Ectodermal cell (in vitro differentiated cells): ENCODE measurements around the gene ABHD12.
"Not testable (repeated sequence)": the region's sequence is repeated elsewhere in the genome, so short reads cannot be mapped to it uniquely, and the experiment has no call there.

ENCODE experiments used
- H3K27ac ChIP-seq: 2 replicates; pipeline ENCODE4 v1.7.0; 2013; ENCODE audit warnings: mild to moderate bottlenecking, low read depth, low read length; ENCODE audit not compliant: insufficient read depth, poor library complexity, severe bottlenecking
- H3K27me3 ChIP-seq: 2 replicates; pipeline ENCODE4 v1.7.0; 2013; ENCODE audit warnings: mild to moderate bottlenecking, low read length; ENCODE audit not compliant: insufficient read depth, control insufficient read depth, poor library complexity, severe bottlenecking
- H3K36me3 ChIP-seq: one replicate; pipeline ENCODE4 v1.7.0; 2013; ENCODE audit warnings: low read length; ENCODE audit not compliant: control insufficient read depth, insufficient read depth
- H3K4me1 ChIP-seq: one replicate; pipeline ENCODE4 v1.7.0; 2013; ENCODE audit warnings: low read length; ENCODE audit not compliant: control insufficient read depth, insufficient read depth
- H3K4me3 ChIP-seq: 2 replicates; pipeline ENCODE4 v1.7.0; 2013; ENCODE audit warnings: low read depth, low read length, control low read depth; ENCODE audit not compliant: insufficient read depth
- H3K9me3 ChIP-seq: 2 replicates; pipeline ENCODE4 v1.7.0; 2013; ENCODE audit warnings: mild to moderate bottlenecking, low read length, moderate library complexity; ENCODE audit not compliant: control insufficient read depth
- WGBS, 2 experiments: methylation state at CpG; one replicate each; pipeline ENCODE4 v1.1.7; 2013; ENCODE audit warnings: missing lambda C conversion rate in 2 of 2; 5-methylcytosine and 5-hydroxymethylcytosine counted together

ABHD12 gene

DNA sequence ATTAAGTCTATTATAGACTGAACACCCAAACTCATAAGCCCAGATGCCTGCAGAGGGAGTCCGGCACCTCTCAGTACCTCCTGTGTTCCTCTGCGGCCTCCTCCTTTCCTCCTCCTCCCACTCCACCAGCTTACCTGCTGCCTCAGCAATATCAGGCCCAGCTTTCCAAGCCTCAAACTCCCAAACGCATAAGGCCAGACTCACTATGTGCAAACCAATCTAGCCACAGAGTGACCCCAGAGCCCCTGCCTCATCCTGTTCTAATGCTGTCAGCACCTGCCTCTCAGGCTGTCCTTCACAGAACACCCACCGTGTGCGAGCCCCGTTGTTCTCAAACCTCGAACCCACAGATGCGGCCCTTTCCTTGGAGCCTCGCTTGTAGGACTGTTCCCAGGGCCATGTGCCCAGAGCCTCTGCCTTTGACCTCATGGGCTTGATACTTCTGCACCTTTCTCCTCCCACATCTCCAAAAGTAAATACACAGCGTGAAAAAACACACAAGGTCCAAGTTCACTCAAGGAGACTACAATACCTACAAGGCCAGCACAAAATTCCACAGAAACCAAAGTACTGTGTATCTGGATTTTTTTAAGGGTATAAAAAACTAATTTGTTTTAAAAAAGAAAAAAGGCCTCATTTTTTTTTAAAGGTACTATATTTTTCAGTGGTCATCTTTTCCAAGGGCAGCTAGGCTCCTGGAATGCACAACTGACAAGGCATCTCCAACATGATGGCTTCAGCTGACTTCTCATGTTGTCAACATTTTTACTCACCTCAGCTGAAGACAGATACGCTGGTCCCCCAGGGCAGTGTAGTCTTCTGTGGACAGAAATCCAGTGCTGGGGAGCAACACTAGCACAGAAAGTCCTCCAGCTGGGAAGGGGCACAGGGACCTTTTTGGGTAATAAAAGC is 52.3 kb downstream of the ABHD12 start:
- no peaks in the 10 kb centered on the region for H3K9me3 ChIP-seq
- WGBS, 2 experiments: 91 to 93% methylated on average over 11 of the region's 11 CpGs

DNA sequence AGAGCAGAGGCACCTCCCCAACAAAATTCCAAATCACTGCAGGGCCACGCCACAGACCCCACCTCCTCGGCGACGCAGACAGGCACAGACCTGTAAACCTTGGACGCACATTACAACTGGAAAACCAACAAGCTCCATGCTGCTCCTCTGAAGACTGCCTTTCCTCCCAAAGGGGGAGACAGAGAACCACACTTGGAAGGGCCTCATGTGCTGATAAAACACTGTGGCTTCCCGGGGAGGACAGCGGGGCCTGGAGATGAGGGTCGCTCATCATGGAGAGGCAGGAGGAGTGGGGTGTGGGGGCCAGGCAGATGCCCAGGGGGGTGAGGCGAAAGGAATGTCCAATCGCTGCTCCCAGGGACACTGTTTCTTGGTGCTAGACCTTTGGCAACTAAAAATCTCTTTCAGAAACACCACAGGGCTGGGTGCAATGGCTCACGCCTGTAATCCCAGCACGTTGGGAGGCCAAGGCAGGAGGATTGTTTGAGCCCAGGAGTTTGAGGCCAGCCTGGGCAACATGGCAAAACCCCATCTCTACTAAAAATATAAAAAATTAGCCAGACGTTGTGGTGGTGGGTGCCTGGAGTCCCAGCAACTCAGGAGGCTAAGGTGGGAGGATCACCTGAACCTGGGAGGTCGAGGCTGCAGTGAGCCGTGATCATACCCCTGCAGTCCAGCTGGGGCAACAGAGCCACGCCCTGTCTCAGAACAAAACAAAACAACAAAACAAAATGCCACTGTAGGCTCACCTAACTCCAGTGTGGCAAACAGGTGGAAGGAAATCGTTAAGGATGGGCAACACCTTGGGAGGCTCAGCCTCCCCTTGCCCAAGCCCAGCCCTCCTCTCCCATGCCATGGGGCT is 53.8 kb downstream of the ABHD12 start:
- 89 to 90% methylated on average over 17 of the region's 17 CpGs for WGBS, 2 experiments
- no peaks in the 10 kb centered on the region for H3K27me3 ChIP-seq
- no peaks in the 10 kb centered on the region for H3K36me3 ChIP-seq
- H3K9me3 ChIP-seq: no peaks in the 10 kb centered on the region
- no peaks in the 10 kb centered on the region for H3K4me1 ChIP-seq
- H3K27ac ChIP-seq: no peak overlapping the region
- H3K4me3 ChIP-seq: no peak overlapping the region

More for the DNA sequence above, 52.3 kb downstream of the ABHD12 start:
- Histone ChIP-seq H3K36me3 (no peaks in the 10 kb centered on the region), H3K27me3 (no peaks in the 10 kb centered on the region), H3K4me1 (no peaks in the 10 kb centered on the region), H3K4me3 (no peak overlapping the region), H3K27ac (no peak overlapping the region)

DNA sequence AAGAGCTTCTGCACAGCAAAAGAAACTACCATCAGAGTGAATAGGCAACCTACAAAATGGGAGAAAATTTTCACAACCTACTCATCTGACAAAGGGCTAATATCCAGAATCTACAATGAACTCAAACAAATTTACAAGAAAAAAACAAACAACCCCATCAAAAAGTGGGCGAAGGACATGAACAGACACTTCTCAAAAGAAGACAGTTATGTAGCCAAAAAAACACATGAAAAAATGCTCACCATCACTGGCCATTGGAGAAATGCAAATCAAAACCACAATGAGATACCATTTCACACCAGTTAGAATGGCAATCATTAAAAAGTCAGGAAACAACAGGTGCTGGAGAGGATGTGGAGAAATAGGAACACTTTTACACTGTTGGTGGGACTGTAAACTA is 55.7 kb downstream of the ABHD12 start:
- not testable (repeated sequence) for H3K4me1 ChIP-seq, H3K27ac ChIP-seq, H3K27me3 ChIP-seq, H3K4me3 ChIP-seq, H3K36me3 ChIP-seq, H3K9me3 ChIP-seq
- 92 to 100% methylated on average over 1 of the region's 1 CpG for WGBS, 2 experiments

DNA sequence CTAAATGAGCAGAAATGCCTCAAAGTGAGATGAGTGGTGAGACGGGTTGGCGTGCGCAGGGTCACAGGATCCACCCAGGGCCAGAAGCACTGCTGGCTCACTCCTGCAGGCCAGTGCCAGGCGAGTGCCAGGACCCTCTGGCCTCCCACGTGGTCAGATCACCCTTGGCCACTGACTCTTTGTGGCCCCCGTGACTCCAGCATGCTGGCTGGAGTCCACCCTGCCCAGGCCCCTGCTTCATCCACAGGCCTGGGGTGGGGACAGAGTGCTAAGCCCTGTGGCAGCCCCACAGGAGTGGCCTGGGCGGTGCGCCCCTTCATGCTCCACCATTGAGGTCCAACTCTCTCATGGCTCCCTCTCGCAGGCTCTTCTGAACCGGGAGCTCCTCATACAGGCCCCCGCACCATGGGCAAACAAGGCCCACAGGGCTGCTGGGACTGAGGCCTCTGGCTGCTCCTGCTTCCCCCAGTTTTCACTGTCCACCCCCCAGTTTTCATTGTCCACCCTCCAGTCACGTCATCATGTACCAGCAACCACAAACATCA is 61.6 kb downstream of the ABHD12 start:
- 95 to 98% methylated on average over 12 of the region's 12 CpGs for WGBS, 2 experiments
- H3K36me3 ChIP-seq: no peaks in the 10 kb centered on the region
- H3K9me3 ChIP-seq: no peaks in the 10 kb centered on the region

DNA sequence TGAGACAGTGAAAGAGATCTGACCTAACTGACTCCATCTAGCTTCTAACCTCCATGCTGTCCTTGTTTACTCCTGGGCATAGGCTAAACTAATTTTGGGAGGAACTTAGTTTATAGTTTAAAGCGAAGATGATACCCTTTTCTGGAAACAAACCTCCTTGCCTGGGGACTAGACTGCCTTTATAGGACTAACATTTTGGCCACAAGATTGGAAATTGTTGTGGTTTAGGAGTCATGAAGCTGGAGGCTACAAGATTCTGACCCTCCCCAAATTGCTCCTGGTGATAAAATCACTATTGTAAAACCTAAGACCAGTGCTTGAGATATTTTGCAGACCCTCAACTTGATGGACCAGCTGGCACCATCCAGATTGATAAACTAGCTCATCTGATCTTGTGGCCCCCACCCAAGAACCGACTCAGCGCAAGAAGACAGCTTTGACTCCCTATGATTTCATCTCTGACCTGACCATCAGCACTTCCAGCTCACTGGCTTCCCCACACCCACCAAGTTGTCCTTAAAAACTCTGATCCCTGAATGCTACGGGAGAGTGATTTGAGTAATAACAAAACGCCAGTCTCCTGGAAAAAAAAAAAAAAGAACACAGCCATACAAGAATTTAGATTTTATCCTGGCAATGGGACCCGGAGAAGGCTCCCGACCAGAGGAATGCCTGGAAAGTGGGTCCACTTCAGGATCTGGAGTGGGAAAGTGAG is 63.0 kb downstream of the ABHD12 start:
- H3K4me3 ChIP-seq: no peak overlapping the region
- no peaks in the 10 kb centered on the region for H3K27me3 ChIP-seq
- no peak overlapping the region for H3K27ac ChIP-seq
- no peaks in the 10 kb centered on the region for H3K4me1 ChIP-seq
- no peaks in the 10 kb centered on the region for H3K9me3 ChIP-seq
- peaks cover 3% of the 10 kb centered on the region for H3K36me3 ChIP-seq
- WGBS, 2 experiments: 93 to 95% methylated on average over 7 of the region's 7 CpGs

More for the DNA sequence above, 61.6 kb downstream of the ABHD12 start:
- H3K4me1 ChIP-seq: no peaks in the 10 kb centered on the region
- H3K4me3 ChIP-seq: no peak overlapping the region
- H3K27ac ChIP-seq: no peak overlapping the region
- H3K27me3 ChIP-seq: no peaks in the 10 kb centered on the region

DNA sequence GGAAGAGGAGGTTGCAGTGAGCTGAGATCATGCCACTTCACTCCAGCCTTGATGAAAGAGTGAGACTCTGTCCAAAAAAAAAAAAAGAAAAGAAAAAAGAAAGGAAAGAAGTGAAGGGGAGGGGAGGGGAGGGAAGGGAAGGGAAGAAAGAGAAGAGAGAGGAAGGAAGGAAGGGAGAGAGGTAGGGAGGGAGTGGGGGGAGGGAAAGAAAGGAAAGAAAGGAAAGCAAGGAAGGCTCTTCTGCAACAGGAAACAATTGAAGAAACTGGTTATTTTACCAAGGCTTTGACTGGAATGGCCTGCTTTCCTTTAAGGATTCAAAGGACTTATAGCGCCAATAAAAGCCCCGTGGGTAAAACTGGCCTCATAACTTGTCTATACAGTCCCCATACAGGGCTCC is 64.6 kb downstream of the ABHD12 start:
- no peaks in the 10 kb centered on the region for H3K9me3 ChIP-seq
- H3K4me3 ChIP-seq: no peak overlapping the region
- WGBS, 2 experiments: 88 to 90% methylated on average over 2 of the region's 2 CpGs
- H3K27ac ChIP-seq: no peak overlapping the region
- no peaks in the 10 kb centered on the region for H3K4me1 ChIP-seq
- no peaks in the 10 kb centered on the region for H3K27me3 ChIP-seq
- peaks cover 3% of the 10 kb centered on the region for H3K36me3 ChIP-seq

DNA sequence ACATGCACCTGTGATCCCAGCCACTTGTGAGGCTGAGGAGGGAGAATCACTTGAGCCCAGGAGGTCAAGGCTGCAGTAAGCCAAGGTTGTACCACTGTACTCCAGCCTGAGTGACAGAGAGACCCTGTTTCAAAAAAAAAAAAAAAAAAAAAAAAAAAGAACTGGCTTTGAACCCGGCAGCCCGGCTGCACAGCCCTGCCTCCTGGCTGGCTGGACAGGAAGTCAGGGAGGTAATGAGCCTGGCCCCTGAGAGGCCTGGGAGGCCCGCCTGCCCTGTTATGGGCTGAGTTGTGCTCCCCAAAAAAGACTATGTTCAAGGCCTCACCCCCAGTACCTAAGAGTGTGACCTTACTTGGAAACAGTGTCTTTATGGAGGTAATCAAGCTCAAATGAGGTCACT is 65.6 kb downstream of the ABHD12 start:
- no peak overlapping the region for H3K4me3 ChIP-seq
- 88 to 99% methylated on average over 3 of the region's 3 CpGs for WGBS, 2 experiments
- no peaks in the 10 kb centered on the region for H3K9me3 ChIP-seq
- H3K27me3 ChIP-seq: no peaks in the 10 kb centered on the region
- peaks cover 3% of the 10 kb centered on the region for H3K36me3 ChIP-seq
- H3K27ac ChIP-seq: no peak overlapping the region
- H3K4me1 ChIP-seq: no peaks in the 10 kb centered on the region

DNA sequence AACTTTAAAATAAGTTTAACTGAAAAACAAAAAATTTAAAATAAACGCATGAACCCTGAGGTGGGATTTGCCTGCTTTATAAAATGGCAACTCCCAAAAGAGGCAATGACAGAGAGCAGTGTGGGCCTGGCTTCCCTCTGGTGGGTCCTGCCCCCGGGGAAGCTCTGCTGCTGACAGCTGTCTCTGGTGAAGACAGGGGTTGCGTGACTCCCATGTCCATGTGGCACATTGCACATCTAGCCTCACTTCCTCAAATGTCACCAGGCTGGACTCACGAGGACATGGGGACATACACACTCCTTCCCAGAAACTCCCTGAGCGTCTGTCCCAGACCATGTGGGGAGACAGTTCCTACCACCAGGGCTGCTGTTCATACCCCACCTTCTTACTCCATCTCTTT is 66.2 kb downstream of the ABHD12 start:
- no peak overlapping the region for H3K27ac ChIP-seq
- WGBS, 2 experiments: 81 to 83% methylated on average over 5 of the region's 5 CpGs

DNA sequence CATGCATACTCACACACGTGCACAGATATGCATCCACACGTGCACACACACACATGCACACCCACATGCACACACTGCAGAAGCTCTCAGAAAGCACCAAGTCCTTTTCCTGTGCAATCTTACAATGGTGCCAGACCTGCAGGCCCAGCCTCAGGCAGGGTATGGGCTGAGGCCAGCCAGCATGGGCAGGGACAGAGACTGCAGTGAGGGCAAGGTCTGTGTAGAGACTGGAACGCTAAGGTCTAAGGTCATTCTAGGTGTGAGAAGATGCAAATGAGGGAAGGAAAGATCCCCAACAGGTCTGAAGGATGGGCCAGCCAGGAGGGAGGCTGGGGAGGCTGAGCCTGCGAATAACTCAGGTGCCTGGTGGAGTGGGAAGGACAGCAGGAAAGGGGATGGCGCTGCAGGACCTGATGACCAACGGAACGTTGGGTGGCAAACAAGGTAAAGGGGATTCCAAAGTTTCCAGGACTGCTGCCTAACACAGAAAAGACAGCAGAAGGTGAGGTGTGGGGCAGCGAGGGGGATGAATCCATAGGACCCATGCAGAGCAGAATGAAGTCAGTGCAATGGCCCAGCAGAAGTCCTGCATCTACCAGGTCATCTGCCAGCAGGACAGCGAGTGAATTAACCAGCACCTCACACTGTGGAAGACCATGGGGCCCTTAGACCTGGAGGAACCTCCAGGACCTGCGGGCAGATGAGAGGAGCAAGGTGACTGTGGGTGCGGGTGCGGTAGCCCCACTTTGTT is 67.0 kb downstream of the ABHD12 start:
- Histone ChIP-seq H3K27ac (no peak overlapping the region), H3K9me3 (no peaks in the 10 kb centered on the region), H3K4me3 (no peak overlapping the region), H3K4me1 (no peaks in the 10 kb centered on the region), H3K36me3 (peaks cover 3% of the 10 kb centered on the region), H3K27me3 (no peaks in the 10 kb centered on the region)
- 88 to 90% methylated on average over 12 of the region's 12 CpGs for WGBS, 2 experiments

More for the DNA sequence above, 66.2 kb downstream of the ABHD12 start:
- H3K27me3 ChIP-seq: no peaks in the 10 kb centered on the region
- no peaks in the 10 kb centered on the region for H3K4me1 ChIP-seq
- peaks cover 3% of the 10 kb centered on the region for H3K36me3 ChIP-seq
- H3K4me3 ChIP-seq: no peak overlapping the region
- no peaks in the 10 kb centered on the region for H3K9me3 ChIP-seq
